ENCODE measurements around the gene CHD2. TPM values are rescaled to one million over a fixed set of nuclear protein-coding genes. Genes with fewer than 3 reads are reported as not detected.

CHD2 gene
- total RNA-seq, 4 donors from 2014 or later = 41.9 to 144 (median 81.8) TPM

GRCh38 chr15:93076875-93077274 lies 176.8 kb downstream of the CHD2 start:
- TF ChIP-seq POLR2AphosphoS5 (IDR thresholded peaks at IDR 0.05) = peak; percentile 31
- peak in 1 of 4 experiments; percentile 23 for TF ChIP-seq CTCF (IDR thresholded peaks at IDR 0.05)
- no peak for TF ChIP-seq EP300 (IDR thresholded peaks at IDR 0.05)
- no peak for TF ChIP-seq POLR2A (IDR thresholded peaks at IDR 0.05)
- Histone ChIP-seq H3K27ac (peak overlapping the region; percentile 14 to 97 (median 88)), H3K4me3 (no peak overlapping the region), H3K9me3 (no peaks in the 10 kb centered on the region), H3K4me1 (peaks cover 3 to 87% (median 16%) of the 10 kb centered on the region in 3 donors), H3K36me3 (no peaks in the 10 kb centered on the region), H3K27me3 (no peaks in the 10 kb centered on the region)
- WGBS, 2 donors (ENCODE audit: low coverage in 1 of 2) = 57 to 83% methylated on average over 3 to 5 of the region's 5 CpGs
- ATAC-seq = peak; percentile 13

Other genes starting within 250 kb of the CHD2 start
- 10 to 100 TPM in 3 of 4 donors, 1 to 10 TPM in 1; 9.2 to 15.5 (median 13.3) TPM for gene FAM174B, start 244.5 kb upstream of the CHD2 start, total RNA-seq
- 100 to 1,000 TPM in 2 of 4 donors, 10 to 100 TPM in 2; 99.0 to 307 (median 112) TPM for gene RGMA, start 188.9 kb downstream of the CHD2 start, total RNA-seq